HG03095 (cell line): Measurements from ENCODE around the gene ITGA11.
A peak's percentile ranks its signal among the peaks of the same experiment; 100 is the strongest.

Experiments used
- ATAC-seq: cut with Tn5 transposase; IDR thresholded peaks from one replicate; pipeline ENCODE4 v1.9.1; 2021; ENCODE audit warnings: moderate library complexity; ENCODE audit not compliant: unreplicated experiment

Gene ITGA11

GRCh38 chr15:68277603-68278344 is 154.2 kb downstream of the ITGA11 start, which contains the start of gene FEM1B:
Gene FEM1B (plus strand): TSS chr15:68277745. CDS start chr15:68278418, 673 bp downstream.
- peak; percentile 66 for ATAC-seq

- no peak for ATAC-seq
Observed at GRCh38 chr15:68277131-68277602, 154.8 kb downstream of the ITGA11 start.

- no peak for ATAC-seq
Observed at GRCh38 chr15:68276668-68277067, 155.3 kb downstream of the ITGA11 start.

- no peak for ATAC-seq
Observed at GRCh38 chr15:68275165-68275746, 156.7 kb downstream of the ITGA11 start.

GRCh38 chr15:68274201-68274848 is 157.6 kb downstream of the ITGA11 start:
- ATAC-seq: no peak

- no peak for ATAC-seq
Observed at GRCh38 chr15:68272721-68273271, 159.2 kb downstream of the ITGA11 start.

GRCh38 chr15:68271854-68272471 is 160.0 kb downstream of the ITGA11 start:
- ATAC-seq: no peak

- no peak for ATAC-seq
Observed at GRCh38 chr15:68268405-68268804, 163.6 kb downstream of the ITGA11 start.

GRCh38 chr15:68265674-68266073 is 166.3 kb downstream of the ITGA11 start:
- no peak for ATAC-seq

GRCh38 chr15:68265081-68265480 is 166.9 kb downstream of the ITGA11 start:
- no peak for ATAC-seq

GRCh38 chr15:68264282-68264681 is 167.7 kb downstream of the ITGA11 start:
- ATAC-seq: no peak

- no peak for ATAC-seq
Observed at GRCh38 chr15:68262514-68263356, 169.2 kb downstream of the ITGA11 start.

GRCh38 chr15:68261980-68262379 is 170.0 kb downstream of the ITGA11 start:
- no peak for ATAC-seq

GRCh38 chr15:68261241-68261640 is 170.7 kb downstream of the ITGA11 start:
- ATAC-seq: no peak

GRCh38 chr15:68259883-68260282 is 172.1 kb downstream of the ITGA11 start:
- no peak for ATAC-seq

- ATAC-seq: no peak
Observed at GRCh38 chr15:68258692-68259091, 173.3 kb downstream of the ITGA11 start.

- no peak for ATAC-seq
Observed at GRCh38 chr15:68256675-68257450, 175.1 kb downstream of the ITGA11 start.

GRCh38 chr15:68252925-68253534 is 178.9 kb downstream of the ITGA11 start:
- no peak for ATAC-seq
